HG02943 (cell line): ENCODE measurements around the gene TMTC4.
"Not testable (repeated sequence)": the region's sequence is repeated elsewhere in the genome, so short reads cannot be mapped to it uniquely, and the experiment has no call there.

Experiments
- ATAC-seq: cut with Tn5 transposase; IDR thresholded peaks from one replicate; pipeline ENCODE4 v1.9.1; 2021; ENCODE audit warnings: mild to moderate bottlenecking, low read depth, moderate library complexity; ENCODE audit not compliant: unreplicated experiment

The TMTC4 gene, protein sequence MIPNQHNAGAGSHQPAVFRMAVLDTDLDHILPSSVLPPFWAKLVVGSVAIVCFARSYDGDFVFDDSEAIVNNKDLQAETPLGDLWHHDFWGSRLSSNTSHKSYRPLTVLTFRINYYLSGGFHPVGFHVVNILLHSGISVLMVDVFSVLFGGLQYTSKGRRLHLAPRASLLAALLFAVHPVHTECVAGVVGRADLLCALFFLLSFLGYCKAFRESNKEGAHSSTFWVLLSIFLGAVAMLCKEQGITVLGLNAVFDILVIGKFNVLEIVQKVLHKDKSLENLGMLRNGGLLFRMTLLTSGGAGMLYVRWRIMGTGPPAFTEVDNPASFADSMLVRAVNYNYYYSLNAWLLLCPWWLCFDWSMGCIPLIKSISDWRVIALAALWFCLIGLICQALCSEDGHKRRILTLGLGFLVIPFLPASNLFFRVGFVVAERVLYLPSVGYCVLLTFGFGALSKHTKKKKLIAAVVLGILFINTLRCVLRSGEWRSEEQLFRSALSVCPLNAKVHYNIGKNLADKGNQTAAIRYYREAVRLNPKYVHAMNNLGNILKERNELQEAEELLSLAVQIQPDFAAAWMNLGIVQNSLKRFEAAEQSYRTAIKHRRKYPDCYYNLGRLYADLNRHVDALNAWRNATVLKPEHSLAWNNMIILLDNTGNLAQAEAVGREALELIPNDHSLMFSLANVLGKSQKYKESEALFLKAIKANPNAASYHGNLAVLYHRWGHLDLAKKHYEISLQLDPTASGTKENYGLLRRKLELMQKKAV

DNA sequence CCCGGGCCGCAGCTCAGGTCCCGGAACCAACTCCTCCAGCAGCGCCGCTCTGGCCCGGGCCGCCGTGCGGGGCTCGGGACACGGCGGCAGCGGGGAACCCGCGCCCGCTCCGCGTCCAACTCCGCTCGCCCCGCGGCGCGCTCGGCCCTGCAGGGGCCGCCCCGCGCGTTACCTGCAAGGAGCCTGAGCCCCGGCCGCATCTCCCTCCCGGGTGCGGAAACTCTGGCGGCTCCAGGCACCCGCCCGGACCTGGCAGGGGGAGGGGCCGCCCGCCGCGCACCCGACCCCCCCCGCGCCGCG is at the start of gene TMTC4:
Gene TMTC4, minus strand, starts transcription at position 224 of the 300 bp plus-strand sequence. CDS start 4,433 bp downstream, outside the sequence.
- peak; percentile 41 for ATAC-seq

DNA sequence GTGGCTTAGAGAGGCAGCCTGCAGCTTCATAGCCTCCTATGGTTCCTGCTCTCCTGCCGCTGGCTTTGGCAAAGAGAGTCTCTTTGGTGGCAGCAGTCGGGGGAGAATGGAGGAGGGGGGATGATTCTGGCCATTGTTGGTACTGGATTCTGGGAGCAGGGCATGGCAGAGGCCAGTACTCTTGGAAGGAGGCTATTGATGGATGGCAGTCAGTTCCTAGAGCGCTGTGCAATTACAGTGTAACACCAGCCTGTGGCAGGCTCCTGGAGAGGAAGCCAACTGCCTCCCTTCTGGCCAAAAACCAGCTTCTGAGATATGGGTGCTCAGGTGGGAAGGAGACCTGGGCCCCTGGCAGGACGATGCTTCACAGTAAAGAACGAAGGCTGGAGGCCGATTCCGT is 47.9 kb upstream of the TMTC4 start:
- no peak for ATAC-seq

DNA sequence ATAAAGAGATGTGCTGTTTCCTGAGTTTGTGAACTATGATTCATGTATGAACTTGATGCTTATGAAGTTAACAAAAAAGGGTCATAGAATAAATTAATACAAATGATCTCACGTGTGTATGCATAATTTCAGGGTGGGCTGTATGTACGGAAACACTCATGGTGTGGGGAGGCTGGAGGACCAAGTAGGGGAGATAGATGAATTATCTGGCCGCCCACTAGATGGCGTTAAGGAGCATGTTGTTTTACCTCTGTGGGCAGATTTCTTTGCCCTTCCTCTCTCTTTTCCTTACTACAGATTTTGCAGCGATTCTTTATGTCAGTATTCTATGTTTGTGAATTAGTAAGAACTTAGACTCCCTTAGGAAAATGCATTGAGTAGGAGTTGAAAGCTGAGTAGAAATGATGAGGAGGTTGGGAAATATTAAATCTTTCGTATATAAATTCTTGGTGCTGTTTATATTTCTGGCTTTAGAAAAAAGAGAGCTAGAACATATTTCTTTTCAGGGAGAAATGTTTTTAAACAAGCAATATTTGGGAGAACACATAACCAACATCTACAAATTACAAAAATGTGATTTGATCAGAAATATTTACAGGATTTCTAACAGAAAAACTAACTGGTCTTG is 47.4 kb upstream of the TMTC4 start:
- ATAC-seq: peak; percentile 85

DNA sequence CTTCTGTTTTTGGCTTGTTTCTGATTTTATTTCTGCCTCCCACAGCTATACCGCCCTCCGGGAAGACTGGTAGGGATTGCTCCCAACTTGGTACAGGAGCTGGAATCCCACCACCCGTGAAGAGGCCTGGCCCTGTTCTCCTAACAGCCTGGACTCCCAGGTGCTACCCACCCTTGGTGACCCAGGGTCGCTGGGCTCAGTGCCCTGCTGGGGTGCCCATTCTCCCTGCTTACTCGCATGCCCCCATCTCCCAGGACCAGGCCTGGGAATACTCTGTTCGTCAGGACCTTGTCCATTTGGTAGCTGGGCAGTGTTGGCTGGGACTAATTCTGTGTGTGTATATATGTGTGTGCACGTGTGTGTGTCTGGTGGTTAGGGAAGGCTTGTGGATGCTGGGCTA is 41.0 kb upstream of the TMTC4 start:
- ATAC-seq: no peak

DNA sequence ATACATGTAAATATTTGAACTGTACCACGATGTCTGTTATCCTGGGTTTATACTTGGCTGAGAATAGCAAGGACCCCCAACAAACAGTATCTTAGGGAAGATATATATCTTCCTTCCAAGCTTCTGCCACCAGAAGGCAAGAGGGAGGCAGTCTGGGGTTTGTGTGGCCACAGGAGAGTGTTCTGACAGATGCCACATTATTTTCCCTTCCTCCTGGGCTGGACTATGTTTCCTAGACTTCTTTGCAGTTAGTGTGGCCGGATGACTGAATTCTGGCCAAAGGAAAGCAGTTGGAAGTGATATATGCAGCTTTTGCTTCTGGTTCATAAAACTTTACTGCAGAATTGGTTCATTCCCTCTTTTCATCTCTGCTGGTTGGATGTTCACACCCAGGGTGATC is 39.9 kb upstream of the TMTC4 start:
- ATAC-seq: no peak

DNA sequence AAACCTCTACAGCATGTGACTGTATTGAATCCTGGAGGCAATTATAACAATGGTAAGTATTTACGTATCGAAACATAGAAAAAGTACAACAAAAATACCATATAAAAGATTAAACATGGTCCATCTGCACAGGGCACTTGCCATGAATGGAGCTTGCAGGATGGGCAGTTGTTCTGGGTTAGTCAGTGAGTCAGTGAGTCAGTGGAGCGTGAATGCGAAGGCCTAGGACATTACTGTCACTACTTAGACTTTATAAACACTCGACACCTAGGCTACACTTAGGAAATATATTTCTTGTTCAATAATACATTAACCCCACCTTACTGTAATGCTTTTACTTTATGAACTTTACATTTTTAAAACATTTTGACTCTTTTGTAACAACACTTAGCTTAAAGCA is 35.6 kb upstream of the TMTC4 start:
- no peak for ATAC-seq

DNA sequence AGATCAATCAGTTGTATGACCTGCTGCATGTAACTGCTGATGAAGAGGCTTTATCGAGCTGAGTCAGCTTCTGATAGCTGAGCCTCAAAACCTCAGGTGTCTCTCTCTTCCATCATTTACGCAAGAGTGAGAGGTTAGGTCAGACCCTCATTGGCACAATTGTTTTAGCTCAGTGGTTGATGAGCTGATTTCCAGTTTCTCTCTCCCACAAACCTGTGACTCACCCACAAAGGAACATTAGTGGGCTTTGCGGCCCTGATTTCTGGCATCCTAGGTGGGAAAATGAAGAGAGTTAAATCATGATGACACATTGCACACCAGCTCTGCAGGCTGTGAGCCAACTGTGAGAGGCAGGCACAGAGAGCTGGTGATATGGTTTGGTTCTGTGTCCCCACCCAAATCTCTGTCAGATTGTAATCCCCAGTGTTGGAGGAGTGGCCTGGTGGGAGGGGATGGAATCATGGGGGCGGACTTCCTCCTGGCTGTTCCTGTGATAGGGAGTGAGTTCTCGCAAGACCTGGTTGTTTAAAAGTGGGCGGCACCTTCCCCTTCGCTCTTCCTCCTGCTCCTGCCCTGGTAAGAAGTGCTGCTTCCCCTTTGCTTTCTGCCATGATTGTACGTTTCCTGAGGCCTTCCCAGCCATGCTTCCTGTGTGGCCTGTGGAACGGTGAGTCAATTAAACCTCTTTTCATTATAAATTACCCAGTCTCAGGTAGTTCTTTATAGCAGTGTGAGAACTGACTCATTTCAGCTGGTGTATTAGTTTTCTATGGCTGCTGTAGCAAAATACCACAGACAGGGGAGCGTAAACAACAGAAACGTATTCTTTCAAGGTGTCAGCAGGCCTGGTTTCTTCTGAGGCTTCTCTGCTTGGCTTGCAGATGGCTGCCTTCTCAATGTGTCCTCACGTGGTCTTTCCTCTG is 33.5 kb upstream of the TMTC4 start:
- no peak for ATAC-seq

DNA sequence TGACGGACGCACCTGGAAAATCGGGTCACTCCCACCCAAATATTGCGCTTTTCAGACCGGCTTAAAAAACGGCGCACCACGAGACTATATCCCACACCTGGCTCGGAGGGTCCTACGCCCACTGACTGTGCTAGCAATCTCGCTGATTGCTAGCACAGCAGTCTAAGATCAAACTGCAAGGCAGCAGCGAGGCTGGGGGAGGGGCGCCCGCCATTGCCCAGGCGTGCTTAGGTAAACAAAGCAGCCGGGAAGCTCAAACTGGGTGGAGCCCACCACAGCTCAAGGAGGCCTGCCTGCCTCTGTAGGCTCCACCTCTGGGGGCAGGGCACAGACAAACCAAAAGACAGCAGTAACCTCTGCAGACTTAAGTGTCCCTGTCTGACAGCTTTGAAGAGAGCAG is 23.7 kb upstream of the TMTC4 start:
- not testable (repeated sequence) for ATAC-seq

DNA sequence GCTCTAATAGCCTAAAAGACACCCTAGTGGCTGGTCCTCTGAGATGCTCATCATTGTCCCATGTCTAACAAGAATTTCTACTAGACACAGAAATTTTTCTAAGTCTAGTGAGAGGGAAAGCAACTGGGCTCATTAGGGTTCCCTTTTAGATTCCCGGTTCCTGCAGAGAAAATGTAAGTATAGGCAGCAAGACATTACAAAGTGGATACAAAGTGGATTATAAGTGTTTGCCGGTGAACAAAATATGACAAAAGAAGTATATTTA is 20.8 kb upstream of the TMTC4 start:
- no peak for ATAC-seq

DNA sequence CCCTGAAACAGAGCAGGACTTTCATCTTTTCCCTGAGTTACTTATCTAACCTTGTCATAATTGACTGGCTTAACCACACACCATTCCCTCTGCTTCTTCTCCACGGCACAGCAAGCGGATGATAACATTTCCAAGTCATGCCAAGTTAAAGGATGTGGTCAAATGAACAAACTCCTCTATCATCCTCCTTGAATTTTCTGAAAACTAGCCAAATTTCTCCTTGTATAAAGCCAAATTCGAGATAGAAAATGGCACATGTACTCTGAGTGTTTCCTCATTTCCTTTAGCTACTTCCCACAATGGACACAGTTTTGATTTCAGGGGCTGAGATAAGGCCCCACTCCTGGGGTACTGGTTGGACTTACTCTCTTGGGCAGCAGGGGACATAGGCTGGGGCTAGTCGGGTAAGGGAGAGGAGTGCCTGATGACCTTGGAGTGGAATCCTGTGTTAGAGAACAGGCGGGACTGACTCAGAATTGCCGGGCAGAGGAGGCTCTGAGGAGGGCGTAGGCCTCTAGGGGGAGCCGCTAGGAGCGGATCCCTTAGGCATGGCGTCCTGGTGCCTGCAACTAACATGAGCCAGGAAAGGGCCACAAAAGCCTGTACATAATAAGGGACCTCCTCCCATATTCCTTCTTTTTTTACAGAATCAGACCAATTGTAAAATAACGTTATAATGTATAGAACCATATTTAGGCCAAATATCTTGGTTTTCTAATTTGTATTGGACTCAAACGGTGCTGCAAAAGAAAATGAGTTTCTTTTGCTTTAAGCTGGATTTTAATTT is 20.3 kb upstream of the TMTC4 start:
- no peak for ATAC-seq

DNA sequence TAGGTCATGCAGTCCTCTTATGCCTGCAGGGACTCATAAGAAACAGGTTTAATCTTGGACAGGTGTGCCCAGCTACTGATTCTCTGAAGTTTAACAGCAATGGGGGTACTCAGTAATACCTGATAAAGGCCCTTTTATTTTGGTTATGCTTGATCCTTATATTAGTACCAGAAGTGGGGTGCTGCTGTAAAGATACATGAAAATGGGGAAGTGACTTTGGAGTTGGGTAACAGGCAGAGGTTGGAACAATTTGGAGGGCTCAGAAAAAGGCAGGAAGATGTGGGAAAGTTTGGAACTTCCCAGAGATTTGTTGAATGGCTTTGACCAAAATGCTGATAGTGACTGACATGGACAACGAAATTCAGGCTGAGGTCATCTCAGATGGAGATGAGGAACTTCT is 14.6 kb upstream of the TMTC4 start:
- no peak for ATAC-seq

DNA sequence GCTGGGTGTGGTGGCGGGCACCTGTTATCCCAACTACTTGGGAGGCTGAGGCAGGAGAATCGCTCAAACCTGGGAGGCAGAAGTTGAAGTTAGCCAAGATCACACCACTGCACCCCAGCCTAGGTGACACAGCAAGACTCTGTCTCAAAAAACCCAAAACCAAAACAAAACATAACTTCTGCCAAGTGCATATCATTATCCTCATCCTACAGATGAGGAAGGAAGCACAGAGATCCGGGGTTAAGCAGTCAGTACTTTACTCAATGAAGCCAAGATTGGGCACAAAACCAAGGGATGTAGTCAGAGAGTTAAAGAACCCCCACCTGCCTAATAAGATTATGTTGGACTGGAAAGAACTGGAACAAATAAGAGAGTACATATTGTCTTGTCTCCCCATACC is 5.5 kb upstream of the TMTC4 start:
- no peak for ATAC-seq

DNA sequence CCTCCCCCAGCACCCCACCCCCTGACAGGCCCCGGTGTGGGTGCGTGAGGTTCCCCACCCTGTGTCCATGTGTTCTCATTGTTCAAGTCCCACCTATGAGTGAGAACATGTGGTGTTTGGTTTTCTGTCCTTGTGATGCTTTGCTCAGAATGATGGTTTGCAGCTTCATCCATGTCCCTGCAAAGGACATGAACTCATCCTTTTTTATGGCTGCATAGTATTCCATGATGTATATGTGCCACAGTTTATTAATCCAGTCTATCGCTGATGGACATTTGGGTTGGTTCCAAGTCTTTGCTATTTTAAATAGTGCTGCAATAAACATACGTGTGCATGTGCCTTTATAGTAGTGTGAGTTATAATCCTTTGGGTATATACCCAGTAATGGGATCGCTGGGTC is 2.5 kb upstream of the TMTC4 start:
- ATAC-seq: not testable (repeated sequence)

DNA sequence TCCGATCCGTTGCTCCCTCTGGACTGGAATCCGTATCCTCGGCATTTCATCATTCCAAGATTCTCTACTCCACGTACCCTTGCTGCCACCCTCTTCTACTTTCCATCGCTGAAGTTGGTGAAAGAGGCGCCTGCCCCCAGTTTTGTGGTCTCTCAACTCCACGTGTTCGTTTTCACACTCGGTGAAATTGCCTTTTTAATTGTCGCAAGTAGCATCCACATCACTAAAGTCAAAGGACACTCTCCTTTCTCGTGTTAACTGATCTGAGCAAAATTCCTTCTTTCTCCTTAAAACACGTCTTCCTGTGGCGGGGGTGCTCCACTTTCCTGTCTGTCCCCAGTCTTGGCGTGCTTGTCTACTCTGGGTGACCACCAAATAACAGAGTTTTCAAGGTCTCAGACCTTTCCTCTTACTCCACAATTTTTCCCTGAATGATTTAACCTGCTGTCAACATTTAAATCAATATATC is 1.1 kb upstream of the TMTC4 start:
- no peak for ATAC-seq

DNA sequence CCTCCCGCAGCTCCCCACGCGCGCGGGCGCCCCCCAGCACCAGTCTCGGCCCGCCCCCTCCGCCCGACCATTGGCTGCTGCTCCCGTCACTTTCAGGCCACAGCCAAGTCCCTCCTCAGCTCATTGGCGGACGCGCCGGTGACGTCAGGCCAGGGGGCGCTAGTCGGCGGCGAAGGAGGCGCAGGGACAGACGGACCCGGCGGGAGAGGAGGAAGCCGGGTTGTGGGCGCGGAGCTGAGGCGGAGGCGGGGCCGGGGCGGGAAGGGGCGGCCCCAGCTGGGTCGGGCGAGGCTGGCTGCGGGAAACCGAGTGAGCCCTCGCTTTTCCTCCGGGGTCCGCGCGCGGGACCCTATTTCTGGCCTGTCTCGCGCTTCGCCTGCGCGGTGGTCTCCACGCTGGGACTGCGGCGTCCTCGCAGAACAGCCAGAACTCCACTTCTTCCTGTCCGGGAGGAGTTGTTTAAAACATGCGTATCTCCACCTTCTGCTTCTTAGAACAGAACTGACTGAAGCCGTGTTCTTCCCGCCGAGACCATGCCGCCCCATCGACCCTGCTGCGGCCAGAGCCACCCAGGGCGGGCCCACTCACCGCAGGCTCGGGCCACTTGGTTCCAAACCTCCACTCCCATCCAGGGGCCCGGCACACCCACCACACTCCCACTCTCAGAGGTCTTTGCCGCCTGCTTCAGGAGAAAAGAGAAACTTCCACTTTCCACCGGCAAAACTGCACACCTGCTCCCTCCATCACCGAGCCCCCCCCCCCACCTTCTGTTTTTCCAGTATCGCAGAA is 471 bp upstream of the TMTC4 start:
- ATAC-seq: peak; percentile 95

DNA sequence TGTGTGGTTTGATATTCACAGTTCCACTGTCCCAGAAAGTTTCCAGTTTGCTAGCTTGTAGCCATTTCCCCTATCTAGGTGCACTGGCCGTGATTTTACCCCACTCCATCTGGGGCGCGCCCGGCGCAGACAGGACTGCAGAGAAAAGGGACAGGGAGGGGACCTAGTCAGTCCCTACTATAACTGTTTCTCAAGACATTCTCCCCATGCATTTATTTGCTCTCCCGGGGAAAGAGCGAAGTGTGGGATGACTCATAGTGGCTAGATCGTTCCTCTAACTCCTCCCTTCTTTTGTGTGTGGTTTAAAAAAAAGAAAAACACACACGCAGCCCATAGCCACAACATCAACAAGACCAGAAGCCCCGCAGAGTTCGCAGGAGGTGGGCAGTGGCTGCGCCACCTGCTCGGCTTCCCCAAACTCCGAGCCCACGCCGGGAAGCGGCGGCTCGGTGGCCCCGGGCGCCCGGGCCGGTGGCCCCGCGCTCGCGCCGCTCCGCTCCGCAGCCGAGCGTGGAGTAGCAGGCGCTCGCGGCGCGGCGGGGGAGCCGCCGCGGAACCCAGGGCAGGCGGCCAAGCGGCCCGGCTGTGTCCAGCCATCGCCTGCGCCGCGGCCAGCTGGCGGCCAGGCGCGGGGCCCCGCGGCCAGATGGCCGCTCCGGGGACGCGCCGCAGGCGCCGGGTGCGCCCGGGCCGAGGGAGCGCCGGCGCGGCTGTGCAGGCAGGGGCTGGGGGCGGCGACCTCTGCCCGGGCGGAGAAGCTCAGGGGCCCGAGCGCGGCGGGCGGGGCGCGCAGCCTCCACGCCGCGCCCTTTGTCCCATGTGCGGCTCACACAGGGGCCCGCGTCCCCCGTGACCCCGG is 653 bp downstream of the TMTC4 start:
- peak; percentile 24 for ATAC-seq

DNA sequence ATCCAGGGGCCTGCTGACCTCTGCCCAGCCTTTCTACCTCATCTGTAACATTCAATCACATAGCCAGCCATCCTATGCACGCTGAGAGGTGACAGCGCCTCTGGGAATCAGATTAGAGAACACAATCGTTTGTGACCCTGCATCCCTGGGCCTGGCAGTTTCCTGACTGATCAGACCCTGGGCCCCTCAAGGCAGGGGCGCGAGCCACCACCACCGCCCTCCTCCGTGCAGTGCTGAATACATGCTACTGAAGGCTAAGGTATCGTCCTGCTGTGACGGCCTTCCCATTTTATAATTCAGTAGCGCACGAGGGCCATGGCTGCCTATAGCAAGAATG is 1.3 kb downstream of the TMTC4 start:
- no peak for ATAC-seq

DNA sequence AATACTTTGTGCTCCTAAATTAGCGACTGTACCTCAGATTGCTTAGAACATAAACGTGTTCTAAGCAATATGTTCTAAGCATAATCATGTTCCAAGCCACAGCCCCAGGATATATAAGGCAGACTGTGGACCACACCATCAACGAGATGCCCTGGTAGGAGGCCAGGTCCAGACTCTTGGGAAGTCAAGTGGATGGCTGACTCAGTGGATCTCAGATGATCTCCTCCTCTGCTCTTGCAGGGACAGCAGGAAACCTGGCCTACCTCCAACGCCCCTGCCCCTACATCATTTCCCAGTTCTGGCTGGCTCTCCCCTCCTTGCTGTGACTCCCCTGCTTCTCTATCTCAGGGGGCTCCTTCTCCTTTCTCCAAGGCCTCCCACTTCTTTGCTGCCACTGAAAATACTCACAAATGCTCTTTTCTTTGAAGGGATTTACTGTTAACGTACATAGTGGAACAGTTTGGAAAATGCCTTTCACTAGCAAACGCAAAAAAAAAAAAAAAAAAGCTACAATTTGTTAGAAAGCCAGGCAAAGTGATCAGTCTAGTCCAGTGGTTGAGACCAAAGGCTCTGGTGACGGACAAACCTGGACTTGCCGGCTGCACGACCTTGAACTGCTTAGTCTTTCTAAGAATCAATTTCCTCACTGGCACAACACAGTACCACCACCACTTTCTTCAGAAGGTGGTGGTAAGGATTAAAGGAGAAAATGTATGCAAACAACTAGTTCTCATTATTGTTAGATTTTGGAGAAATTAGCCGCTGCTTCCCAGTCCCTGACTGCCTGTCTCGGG is 3.0 kb downstream of the TMTC4 start:
- no peak for ATAC-seq
